GM15510 (cell line): ENCODE measurements around the gene RAB23.
A peak's percentile ranks its signal among the peaks of the same experiment; 100 is the strongest.

Source experiments
- POLR2A ChIP-seq: IDR thresholded peaks from 3 replicates; pipeline ENCODE4 v1.6.1; 2011; ENCODE audit warnings: borderline replicate concordance; ENCODE audit not compliant: insufficient read length; ENCODE audit errors: extremely low read depth

Gene RAB23

DNA sequence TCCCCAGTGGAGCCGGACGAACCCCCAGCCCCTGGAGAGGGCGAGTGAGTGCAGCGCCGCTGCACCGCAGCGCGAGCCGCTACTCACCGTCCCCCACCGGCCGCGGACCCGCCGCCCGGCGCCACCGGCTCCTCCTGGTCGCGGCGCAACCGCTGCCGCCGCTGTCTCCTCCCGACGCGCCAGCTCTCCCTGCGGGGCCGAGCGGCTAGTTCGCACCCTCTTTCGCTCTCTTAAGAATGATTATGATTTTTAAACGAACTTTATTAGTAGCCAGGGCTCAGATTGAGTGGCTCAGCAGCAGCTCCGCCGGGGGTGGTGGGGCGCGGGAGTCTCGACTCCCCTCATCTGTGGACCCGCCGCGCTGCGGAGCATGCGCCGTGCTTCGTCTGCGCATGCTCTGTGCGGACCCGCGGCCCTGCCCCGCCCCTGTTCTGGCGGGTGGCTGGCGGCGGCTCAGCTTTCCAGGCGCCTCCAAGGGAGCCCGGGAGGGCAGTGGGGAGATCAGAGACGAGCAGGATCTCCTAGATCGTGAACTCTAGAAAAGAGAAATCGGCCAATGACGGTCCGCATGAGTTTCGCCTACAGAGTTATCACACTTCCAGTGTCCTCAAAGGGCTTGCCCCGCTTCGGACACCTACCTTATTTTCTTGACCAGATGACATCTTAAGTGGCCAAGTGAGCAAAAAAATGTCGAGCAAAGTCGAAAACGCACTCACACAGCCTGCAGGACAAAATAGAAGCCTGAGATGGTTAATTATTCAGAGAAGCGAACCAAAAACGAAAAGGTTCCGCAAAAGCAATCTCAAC lies at the start of gene RAB23:
Gene RAB23 (minus strand): TSS at position 372 of the 807 bp plus-strand sequence. CDS start 11,927 bp downstream, outside the sequence.
- peak; percentile 82 for TF ChIP-seq POLR2A

DNA sequence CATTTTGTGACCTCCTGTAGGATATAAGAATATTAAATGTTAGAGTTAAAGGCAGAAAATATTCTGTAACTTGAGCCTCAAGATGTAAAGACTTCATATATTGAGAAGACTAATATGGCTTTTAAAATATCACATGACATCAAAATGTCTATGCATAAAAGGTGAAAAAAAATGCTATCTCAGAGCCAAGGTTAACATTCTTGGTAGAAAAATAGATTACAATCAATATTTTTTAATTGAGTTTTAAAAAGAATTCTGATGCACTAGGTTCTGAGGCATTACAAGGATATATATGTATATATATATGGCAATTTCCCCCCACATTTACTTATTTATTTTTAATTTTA lies 46.2 kb upstream of the RAB23 start:
- no peak for TF ChIP-seq POLR2A

DNA sequence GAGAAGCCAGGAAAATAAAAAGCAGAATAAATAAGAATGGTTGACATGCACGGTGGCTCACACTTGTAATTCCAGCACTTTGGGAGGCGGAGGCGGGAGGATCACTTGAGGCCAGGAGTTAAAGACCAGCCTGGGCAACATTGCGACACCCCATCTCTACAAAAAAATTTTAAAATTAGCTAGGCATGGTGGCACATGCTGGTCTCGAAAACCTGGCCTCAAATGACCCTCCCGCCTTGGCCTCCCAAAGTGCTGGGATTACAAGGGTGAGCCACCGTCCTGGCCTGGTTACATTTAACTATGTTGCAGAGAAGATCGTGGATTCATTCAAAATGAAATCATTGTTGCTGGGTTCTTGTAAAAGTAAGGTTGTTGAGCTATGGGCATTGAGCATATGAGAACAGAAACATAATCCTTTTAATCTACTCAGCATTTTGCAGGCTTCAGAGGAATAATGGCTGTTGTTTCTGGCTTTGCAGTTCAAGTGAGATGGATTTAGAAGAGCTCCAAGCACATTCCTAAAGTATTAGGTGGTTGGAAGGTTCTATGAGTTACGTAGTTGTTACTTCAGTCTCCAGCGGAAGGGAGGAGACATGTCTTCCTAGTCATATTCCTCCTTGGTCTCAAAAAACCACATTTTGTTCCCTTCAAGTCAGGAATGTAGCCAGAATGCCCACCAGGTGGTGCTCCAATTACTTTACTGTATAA lies 45.6 kb upstream of the RAB23 start:
- TF ChIP-seq POLR2A = no peak

DNA sequence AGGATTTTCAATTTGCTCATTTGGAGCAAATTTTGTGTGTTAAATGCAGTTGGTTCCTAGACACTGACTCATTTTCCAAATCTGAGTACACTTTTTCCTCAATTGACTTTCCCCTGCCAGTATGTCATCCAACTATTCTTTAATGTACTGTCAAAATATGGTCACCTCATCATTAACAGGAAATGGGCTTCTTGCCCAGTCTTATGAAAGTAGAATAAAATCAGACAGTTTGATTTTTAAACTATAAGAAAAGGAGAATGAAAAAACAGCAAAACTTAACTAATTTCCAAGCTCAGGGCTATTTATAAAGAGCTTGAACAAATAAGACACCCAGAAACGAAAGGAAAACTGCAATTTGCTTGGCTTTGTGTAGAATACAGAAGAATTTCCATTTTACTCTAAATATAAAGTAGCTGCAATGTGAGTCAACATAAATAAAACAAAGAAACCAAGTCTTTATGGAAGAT lies 43.7 kb upstream of the RAB23 start:
- no peak for TF ChIP-seq POLR2A

DNA sequence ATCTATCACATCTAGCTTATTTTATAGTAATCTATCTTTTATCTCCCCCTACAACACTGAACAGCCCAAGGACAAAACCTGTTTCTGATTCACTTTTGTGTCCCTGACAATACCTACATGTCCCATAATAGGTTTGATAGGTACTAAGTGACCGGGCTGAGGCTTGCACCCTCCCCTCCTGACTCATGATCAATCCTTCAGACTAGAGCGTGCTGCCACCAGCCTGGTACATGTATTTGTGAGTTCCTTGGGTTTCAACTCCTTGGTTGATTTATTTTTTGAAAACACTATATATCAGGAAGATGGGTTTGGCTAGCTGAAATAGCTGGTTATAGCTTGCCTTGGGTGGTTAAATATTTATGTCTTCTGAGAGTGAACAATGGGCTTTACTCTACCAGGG lies 41.6 kb upstream of the RAB23 start:
- no peak for TF ChIP-seq POLR2A

DNA sequence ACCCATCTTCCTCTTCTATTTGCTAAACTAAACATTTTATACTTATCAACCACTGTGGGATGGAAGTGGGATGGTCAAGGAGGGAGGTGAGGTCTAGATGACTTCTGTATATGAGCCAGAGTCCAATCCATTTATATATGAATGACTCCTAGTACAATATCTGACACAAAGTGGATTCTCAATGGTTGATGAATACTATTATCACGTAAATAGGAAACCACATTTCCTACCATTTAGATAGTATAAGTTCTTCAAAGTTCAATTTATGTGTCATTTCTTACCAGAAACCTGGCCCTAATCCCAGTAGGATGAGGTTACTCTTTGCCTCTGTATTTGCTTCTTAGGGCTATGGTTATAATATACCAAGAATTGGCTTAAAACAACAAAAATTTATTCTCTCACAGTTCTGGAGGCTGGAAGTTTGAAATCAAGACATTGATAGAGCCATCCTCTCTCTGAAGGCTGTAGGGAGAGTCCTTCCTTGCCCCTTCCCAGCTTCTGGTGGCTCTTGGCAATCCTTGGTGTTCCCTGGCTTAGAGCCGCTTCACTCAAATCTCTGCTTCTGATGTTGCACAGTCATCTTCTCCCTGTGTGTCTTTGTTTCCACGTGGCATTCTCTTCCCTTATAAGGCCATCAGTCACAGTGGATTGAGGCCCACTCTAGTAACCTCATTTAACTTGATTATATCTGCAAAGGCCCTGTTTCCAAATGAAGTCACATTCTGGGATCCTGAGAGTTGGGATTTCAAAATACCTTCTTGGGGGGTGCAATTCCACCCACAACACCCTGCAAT lies 41.0 kb upstream of the RAB23 start:
- no peak for TF ChIP-seq POLR2A

DNA sequence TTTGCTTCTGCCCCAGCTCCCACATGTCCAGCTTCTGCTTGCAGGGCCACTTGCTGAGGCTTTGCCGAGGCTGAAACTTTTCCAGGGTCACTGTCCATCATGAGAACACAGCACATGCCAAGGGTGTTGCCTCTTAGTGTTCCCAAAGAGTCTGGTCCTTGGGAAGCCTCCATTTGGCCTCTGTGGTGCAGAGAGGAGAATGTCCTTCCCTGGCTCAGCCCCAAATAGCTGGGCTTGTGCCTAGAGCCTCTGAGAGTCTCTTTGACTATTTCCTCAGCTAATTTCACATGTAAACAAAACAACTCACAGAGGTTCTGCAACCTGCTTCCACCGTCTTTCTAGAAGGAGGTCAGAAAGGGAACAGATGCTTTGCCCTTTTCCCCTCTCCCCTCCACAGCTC lies 40.4 kb upstream of the RAB23 start:
- TF ChIP-seq POLR2A = no peak

DNA sequence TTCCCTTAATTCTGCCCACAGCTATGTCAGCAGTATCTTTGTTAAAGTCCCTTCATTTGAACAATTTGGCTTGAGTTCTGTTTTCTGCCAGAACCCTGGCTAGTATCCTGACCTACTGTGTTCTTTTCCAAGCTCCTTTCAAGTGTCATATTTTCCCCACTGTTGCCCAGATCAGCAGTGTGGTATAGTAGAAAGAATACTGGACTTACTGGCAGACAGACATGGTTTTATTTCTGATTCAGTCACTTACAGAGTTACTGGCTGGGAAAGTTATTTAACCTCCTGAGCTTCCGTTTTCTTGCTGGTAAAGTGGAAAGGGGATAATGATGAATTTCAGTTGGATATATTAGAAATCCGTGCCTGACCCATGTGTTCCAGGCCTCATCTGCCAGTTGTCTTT lies 39.8 kb upstream of the RAB23 start:
- TF ChIP-seq POLR2A = no peak

DNA sequence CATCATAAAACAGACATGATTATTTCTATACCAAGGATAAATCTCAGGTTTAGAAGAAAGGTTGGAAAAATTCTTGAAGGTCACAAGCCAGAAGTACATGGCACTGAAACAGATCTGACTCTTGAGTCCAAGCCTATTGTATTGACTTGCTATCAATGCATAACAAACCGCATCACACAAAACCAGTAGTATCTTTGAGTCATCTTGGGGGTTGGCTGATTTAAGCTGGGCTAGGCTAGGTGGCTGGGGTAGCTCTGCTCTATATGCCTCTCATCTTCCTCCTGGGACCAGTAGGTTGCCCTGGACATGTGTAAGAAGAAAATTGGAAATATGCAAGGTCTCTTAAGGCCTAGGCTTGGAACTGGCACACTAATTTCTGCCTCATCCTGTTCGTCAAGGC lies 37.0 kb upstream of the RAB23 start:
- no peak for TF ChIP-seq POLR2A

DNA sequence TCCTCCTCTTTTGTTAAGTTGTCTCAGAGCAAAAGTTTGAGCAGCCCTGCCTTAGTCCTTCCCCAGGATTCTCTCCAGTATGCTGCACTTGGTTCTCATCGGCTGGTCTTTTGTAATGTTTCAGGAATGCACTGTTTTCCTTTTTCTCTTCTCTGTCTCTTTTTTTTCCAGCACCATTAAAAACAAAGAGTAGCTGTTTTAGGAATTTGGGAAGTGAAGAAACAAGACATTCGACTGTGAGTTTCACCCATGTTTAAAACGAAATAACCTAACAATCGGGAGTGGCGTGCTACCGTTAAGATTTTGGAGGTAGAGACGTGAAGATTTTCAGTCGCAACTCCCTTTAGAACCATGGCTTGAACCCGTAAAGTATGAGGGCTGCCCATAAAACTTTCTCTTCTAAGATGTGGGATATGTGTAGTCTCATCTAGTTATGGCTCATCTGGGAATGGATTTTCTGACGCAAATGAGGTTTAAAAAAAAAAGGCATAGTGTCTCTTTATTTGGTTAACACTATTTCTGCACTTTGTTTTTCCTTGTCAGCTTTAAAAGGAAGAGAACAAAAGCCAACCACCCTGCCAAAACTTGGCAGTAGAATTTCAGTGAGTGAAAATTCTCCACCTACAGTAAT lies 35.9 kb upstream of the RAB23 start:
- no peak for TF ChIP-seq POLR2A

DNA sequence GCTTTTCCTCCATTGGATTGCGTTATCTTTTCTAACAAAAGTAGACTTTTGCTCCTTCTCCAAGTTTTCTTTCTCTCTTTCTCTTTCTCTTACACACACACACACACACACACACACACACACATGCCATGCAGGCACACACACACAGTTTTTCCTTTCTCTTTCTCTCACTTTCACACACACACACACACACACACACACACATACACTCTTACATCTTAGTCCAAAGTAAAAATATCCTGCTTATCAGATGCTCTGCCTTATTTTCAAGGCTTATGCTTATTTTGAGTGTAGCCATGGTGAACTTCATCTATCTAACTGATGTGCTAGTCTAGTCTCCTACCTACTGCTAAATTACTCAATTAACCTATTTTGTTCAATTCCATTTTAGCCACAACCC lies 34.4 kb upstream of the RAB23 start:
- no peak for TF ChIP-seq POLR2A

DNA sequence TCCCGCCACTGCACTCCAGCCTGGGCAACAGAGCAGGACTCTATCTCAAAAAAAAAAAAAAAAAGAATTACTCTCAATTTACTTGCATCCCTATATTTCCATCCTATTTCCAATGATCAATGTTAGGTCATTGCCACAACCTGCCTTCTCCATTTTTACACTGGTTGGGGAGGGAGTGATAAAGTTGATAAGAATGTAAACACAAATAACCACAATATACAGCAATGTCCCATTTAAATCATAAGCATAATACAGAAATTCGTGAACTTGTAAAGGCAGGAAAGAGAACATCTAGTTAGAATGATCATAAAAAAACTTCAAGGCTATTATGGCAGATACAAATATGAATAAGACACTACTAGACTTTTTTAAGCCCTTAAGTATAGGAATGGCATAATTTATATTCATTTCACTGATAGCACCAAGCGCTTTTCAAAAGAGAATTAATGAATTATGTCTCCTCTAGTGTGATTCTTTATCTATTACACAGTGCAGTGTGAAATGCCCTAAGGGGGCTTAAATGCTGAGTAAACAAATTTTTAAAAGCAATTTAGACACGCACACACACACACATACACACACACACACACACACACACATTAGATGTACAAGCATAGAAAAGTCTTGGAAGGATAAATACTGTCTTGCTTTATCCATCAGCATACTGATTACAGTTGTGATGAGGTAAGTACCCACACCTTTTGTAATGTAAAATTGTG lies 33.5 kb upstream of the RAB23 start:
- TF ChIP-seq POLR2A = no peak

DNA sequence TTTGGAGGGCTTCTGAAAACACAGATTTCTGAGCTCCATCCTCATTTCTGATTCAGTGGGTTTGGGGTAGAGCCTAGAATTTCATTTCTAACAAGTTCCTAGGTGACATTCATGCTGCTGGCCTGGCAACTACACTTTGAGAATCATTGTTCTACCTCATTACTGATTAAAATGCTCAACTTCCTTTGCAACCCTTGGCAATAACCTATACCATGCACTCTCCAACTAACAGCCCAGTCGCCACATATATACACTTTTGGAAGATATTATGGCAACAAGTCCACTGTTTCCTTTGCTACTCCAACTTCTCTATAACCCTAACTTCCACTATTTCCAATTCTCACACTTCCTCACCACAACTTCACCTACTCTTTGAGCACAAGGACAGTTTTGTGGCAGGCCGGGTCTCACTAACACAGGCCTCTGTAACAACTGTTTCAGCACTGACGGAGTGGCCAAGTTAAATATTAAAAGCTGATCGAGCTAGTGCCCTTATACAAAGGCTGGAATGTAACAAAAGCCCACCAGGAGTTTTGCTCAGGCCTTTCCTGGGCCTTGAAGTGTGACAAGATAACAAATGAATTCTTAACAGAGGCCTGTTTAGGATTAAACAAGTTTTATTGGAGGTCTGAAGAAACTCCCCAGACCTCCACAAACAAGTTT lies 32.1 kb upstream of the RAB23 start:
- TF ChIP-seq POLR2A = no peak

DNA sequence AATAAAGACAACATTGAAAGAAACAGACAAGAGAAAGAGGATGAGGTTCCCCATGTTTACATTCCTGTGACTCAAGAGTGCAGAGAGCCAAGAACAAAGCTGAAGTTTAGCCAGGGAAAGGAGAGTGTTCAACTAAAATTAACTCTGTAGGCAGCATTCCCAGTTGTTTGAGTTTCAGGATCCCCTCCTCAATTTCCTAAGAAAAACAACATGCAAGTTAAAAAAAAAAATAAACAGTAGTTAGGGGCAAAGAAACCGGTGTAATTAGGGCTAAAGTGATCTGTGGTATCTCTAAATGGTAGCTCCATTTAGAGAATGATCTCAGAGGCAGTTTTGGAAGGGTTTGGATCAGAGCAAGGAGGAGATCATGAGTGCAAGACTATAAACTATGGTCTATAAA lies 30.9 kb upstream of the RAB23 start:
- TF ChIP-seq POLR2A = no peak

DNA sequence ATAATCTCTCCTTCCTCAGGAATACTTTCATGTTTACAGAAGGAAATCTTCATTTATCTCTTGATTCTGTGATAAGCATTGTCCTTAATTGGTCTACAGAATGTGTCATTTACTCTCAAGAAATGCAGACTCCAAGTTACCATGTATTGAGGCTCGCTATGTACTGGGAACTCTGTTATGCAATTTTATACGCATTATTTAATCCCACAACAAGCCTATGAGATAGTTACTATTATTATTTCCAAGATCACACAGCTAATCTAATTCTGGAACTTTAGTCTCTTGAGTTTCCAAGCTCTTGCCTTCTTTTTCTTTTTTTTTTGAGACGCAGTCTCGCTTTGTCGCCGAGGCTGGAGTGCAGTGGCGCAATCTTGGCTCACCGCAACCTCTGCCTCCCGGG lies 30.0 kb upstream of the RAB23 start:
- TF ChIP-seq POLR2A = no peak

DNA sequence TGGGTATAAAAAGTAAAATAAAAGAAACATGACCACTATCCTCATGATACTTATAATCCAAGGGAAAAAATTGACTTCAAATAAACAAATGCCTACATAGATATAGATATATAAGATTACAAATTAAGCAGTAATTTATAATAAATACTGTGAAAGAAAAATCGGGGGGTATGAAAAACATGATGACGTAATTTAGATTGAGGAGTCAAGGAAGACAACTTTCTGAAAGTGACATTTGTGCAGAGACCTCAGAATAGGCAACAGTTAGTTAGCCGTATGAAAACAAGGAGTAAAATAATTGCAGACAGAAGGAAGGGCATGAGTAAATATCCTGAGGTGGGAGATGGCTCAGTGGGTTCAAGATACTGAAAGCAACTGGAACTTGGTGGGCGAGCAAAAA lies 28.2 kb upstream of the RAB23 start:
- no peak for TF ChIP-seq POLR2A
